ENCODE measurements around the gene NRBF2.

NRBF2 gene

GRCh38 chr10:63154546-63155387 is 21.6 kb downstream of the NRBF2 start:
- Histone ChIP-seq H3F3A (ENCODE audit: low read depth) (no peaks in the 10 kb centered on the region), H2AFZ (ENCODE audit: low read length) (no peak overlapping the region), H3K4me2 (ENCODE audit: low read depth, low read length, poor library complexity, severe bottlenecking) (no peak overlapping the region), H3K36me3 (ENCODE audit: insufficient read depth, low read length) (peaks cover 59% of the 10 kb centered on the region; the same call in 1 of the 2 replicates), H3K79me2 (ENCODE audit: insufficient read depth, low read length) (no peaks in the 10 kb centered on the region), H3K9me2 (replicated peaks; ENCODE audit: low read depth, low read length) (no peaks in the 10 kb centered on the region), H3K27me3 (ENCODE audit: insufficient read depth, low read length, poor library complexity, severe bottlenecking) (no peaks in the 10 kb centered on the region), H3K4me1 (ENCODE audit: insufficient read depth, low read length, poor library complexity, severe bottlenecking) (no peaks in the 10 kb centered on the region), H3K4me3 (ENCODE audit: low read length, poor library complexity, severe bottlenecking) (no peak overlapping the region), H4K20me1 (ENCODE audit: insufficient read depth, low read length, poor library complexity, severe bottlenecking) (peaks cover 3% of the 10 kb centered on the region), H3K9ac (ENCODE audit: low read depth, low read length, poor library complexity, severe bottlenecking) (no peak overlapping the region), H3K9me3 (ENCODE audit: insufficient read depth, low read depth, low read length) (no peaks in the 10 kb centered on the region)
- TF ChIP-seq CTCF (conservative IDR thresholded peaks at IDR 0.05; ENCODE audit: low read length) (no peak), EZH2phosphoT487 (IDR thresholded peaks at IDR 0.05; ENCODE audit: borderline replicate concordance) (no peak)

GRCh38 chr10:63155388-63156020 is 22.4 kb downstream of the NRBF2 start:
- Histone ChIP-seq H3K4me3 (ENCODE audit: low read length, poor library complexity, severe bottlenecking) (no peak overlapping the region), H3K27me3 (ENCODE audit: insufficient read depth, low read length, poor library complexity, severe bottlenecking) (no peaks in the 10 kb centered on the region), H3K9me3 (ENCODE audit: insufficient read depth, low read depth, low read length) (no peaks in the 10 kb centered on the region), H3K9me2 (replicated peaks; ENCODE audit: low read depth, low read length) (no peaks in the 10 kb centered on the region), H3K9ac (ENCODE audit: low read depth, low read length, poor library complexity, severe bottlenecking) (no peak overlapping the region), H4K20me1 (ENCODE audit: insufficient read depth, low read length, poor library complexity, severe bottlenecking) (peaks cover 3% of the 10 kb centered on the region), H2AFZ (ENCODE audit: low read length) (no peak overlapping the region), H3K79me2 (ENCODE audit: insufficient read depth, low read length) (no peaks in the 10 kb centered on the region), H3K36me3 (ENCODE audit: insufficient read depth, low read length) (peaks cover 54% of the 10 kb centered on the region; the same call in 1 of the 2 replicates), H3F3A (ENCODE audit: low read depth) (no peaks in the 10 kb centered on the region), H3K4me2 (ENCODE audit: low read depth, low read length, poor library complexity, severe bottlenecking) (no peak overlapping the region), H3K4me1 (ENCODE audit: insufficient read depth, low read length, poor library complexity, severe bottlenecking) (no peaks in the 10 kb centered on the region)
- no peak for TF ChIP-seq EZH2phosphoT487 (IDR thresholded peaks at IDR 0.05; ENCODE audit: borderline replicate concordance)
- TF ChIP-seq CTCF (conservative IDR thresholded peaks at IDR 0.05; ENCODE audit: low read length): no peak

GRCh38 chr10:63156236-63156635 is 23.1 kb downstream of the NRBF2 start:
- Histone ChIP-seq H2AFZ (ENCODE audit: low read length) (no peak overlapping the region), H3K4me2 (ENCODE audit: low read depth, low read length, poor library complexity, severe bottlenecking) (no peak overlapping the region), H3K9me2 (replicated peaks; ENCODE audit: low read depth, low read length) (no peaks in the 10 kb centered on the region), H3K4me3 (ENCODE audit: low read length, poor library complexity, severe bottlenecking) (no peak overlapping the region), H3K4me1 (ENCODE audit: insufficient read depth, low read length, poor library complexity, severe bottlenecking) (no peaks in the 10 kb centered on the region), H3F3A (ENCODE audit: low read depth) (no peaks in the 10 kb centered on the region), H3K27me3 (ENCODE audit: insufficient read depth, low read length, poor library complexity, severe bottlenecking) (no peaks in the 10 kb centered on the region), H4K20me1 (ENCODE audit: insufficient read depth, low read length, poor library complexity, severe bottlenecking) (peaks cover 3% of the 10 kb centered on the region), H3K9me3 (ENCODE audit: insufficient read depth, low read depth, low read length) (no peaks in the 10 kb centered on the region), H3K36me3 (ENCODE audit: insufficient read depth, low read length) (peaks cover 47% of the 10 kb centered on the region; the same call in 1 of the 2 replicates), H3K9ac (ENCODE audit: low read depth, low read length, poor library complexity, severe bottlenecking) (no peak overlapping the region), H3K79me2 (ENCODE audit: insufficient read depth, low read length) (no peaks in the 10 kb centered on the region)
- TF ChIP-seq CTCF (conservative IDR thresholded peaks at IDR 0.05; ENCODE audit: low read length): no peak
- TF ChIP-seq EZH2phosphoT487 (IDR thresholded peaks at IDR 0.05; ENCODE audit: borderline replicate concordance): no peak
